H4 (cell line): ENCODE data around the gene CHRDL1. TPM values are rescaled to one million over a fixed set of nuclear protein-coding genes. Genes with fewer than 3 reads are reported as not detected.
A peak's percentile ranks its signal among the peaks of the same experiment; 100 is the strongest.
"Not testable (repeated sequence)": the region's sequence is repeated elsewhere in the genome, so short reads cannot be mapped to it uniquely, and the experiment has no call there.

Source experiments
- DNase-seq: peaks from one replicate; pipeline ENCODE4 v3.0.0-alpha.2; 2015; ENCODE audit warnings: low spot score
- total RNA-seq: library from RNA; depleted of rRNA; stranded (reverse); fragments of >200 nt; shearing (Covaris generic); gene quantifications from 2 replicates; pipeline ENCODE4 v1.2.3, GENCODE V29; 2014; rRNA removed

CHRDL1 gene
- total RNA-seq, result 0.16 and 1.2 TPM in 2 replicates

GRCh38 chrX:110795645-110796406, at the start of gene CHRDL1:
Gene CHRDL1, minus strand, starts transcription at chrX:110795817. Its CDS starts 3,636 bp downstream, at chrX:110792181.
- DNase-seq, result peak; percentile 7

GRCh38 chrX:110836982-110837381, 41.4 kb upstream of the CHRDL1 start:
- DNase-seq, result no peak

- DNase-seq, result no peak
These were observed 40.8 kb upstream of the CHRDL1 start for GRCh38 chrX:110836451-110836850.

GRCh38 chrX:110836001-110836400, 40.4 kb upstream of the CHRDL1 start:
- no peak for DNase-seq

GRCh38 chrX:110825972-110826371, 30.4 kb upstream of the CHRDL1 start:
- no peak for DNase-seq

- DNase-seq, result not testable (repeated sequence)
These were observed 20.9 kb upstream of the CHRDL1 start for GRCh38 chrX:110816543-110816942.

GRCh38 chrX:110806145-110806544, 10.5 kb upstream of the CHRDL1 start:
- no peak for DNase-seq

GRCh38 chrX:110805303-110805702, 9.7 kb upstream of the CHRDL1 start:
- no peak for DNase-seq

- no peak for DNase-seq
These were observed 8.8 kb upstream of the CHRDL1 start for GRCh38 chrX:110804446-110804845.

GRCh38 chrX:110803506-110803905, 7.9 kb upstream of the CHRDL1 start:
- DNase-seq, result no peak

GRCh38 chrX:110796407-110796697, 735 bp upstream of the CHRDL1 start:
- DNase-seq, result no peak

GRCh38 chrX:110794601-110795000, 1.0 kb downstream of the CHRDL1 start:
- no peak for DNase-seq

- DNase-seq, result no peak
These were observed 4.5 kb downstream of the CHRDL1 start for GRCh38 chrX:110791071-110791470.

- DNase-seq, result no peak
These were observed 9.1 kb downstream of the CHRDL1 start for GRCh38 chrX:110786486-110786885.

- no peak for DNase-seq
These were observed 35.8 kb downstream of the CHRDL1 start for GRCh38 chrX:110759785-110760184.

- no peak for DNase-seq
These were observed 36.7 kb downstream of the CHRDL1 start for GRCh38 chrX:110758781-110759422.

GRCh38 chrX:110755611-110756010, 40.0 kb downstream of the CHRDL1 start:
- DNase-seq, result no peak

- no peak for DNase-seq
These were observed 40.6 kb downstream of the CHRDL1 start for GRCh38 chrX:110755061-110755460.

GRCh38 chrX:110750526-110751189, 45.0 kb downstream of the CHRDL1 start:
- no peak for DNase-seq

- DNase-seq, result no peak
These were observed 47.3 kb downstream of the CHRDL1 start for GRCh38 chrX:110748256-110748806.

GRCh38 chrX:110746014-110746413, 49.6 kb downstream of the CHRDL1 start:
- no peak for DNase-seq

- DNase-seq, result no peak
These were observed 50.3 kb downstream of the CHRDL1 start for GRCh38 chrX:110745288-110745687.
